HG03025 (cell line): Measurements from ENCODE around the gene ZNF831.

Experiments used
- ATAC-seq: cut with Tn5 transposase; IDR thresholded peaks from one replicate; pipeline ENCODE4 v1.9.1; 2021; ENCODE audit warnings: mild to moderate bottlenecking, moderate library complexity; ENCODE audit not compliant: unreplicated experiment, low FRiP score

Gene ZNF831

GRCh38 chr20:59163631-59164530 is at the start of gene ZNF831:
Gene ZNF831 (plus strand): TSS chr20:59163821. CDS start chr20:59191020, 27,199 bp downstream.
- no peak for ATAC-seq

GRCh38 chr20:59117526-59117925 is 46.1 kb upstream of the ZNF831 start:
- ATAC-seq, result no peak

GRCh38 chr20:59118855-59119254 is 44.8 kb upstream of the ZNF831 start:
- no peak for ATAC-seq

- no peak for ATAC-seq
These were observed 43.1 kb upstream of the ZNF831 start for GRCh38 chr20:59120491-59120890.

GRCh38 chr20:59120919-59121318 is 42.7 kb upstream of the ZNF831 start:
- no peak for ATAC-seq

- ATAC-seq, result no peak
These were observed 41.7 kb upstream of the ZNF831 start for GRCh38 chr20:59121714-59122565.

- ATAC-seq, result no peak
These were observed 41.1 kb upstream of the ZNF831 start for GRCh38 chr20:59122566-59122919.

GRCh38 chr20:59123011-59123677 is 40.5 kb upstream of the ZNF831 start:
- ATAC-seq, result no peak

GRCh38 chr20:59123678-59124255 is 39.9 kb upstream of the ZNF831 start:
- no peak for ATAC-seq

- no peak for ATAC-seq
These were observed 39.2 kb upstream of the ZNF831 start for GRCh38 chr20:59124296-59125029.

- ATAC-seq, result no peak
These were observed 38.3 kb upstream of the ZNF831 start for GRCh38 chr20:59125332-59125731.

GRCh38 chr20:59125836-59126235 is 37.8 kb upstream of the ZNF831 start:
- no peak for ATAC-seq

GRCh38 chr20:59127839-59128238 is 35.8 kb upstream of the ZNF831 start:
- ATAC-seq, result no peak

GRCh38 chr20:59131551-59132285 is 31.9 kb upstream of the ZNF831 start:
- ATAC-seq, result no peak

- no peak for ATAC-seq
These were observed 29.4 kb upstream of the ZNF831 start for GRCh38 chr20:59134182-59134581.

- ATAC-seq, result no peak
These were observed 28.5 kb upstream of the ZNF831 start for GRCh38 chr20:59135093-59135492.

- ATAC-seq, result no peak
These were observed 27.6 kb upstream of the ZNF831 start for GRCh38 chr20:59136027-59136426.

GRCh38 chr20:59137532-59137931 is 26.1 kb upstream of the ZNF831 start:
- ATAC-seq, result no peak

GRCh38 chr20:59138114-59138748 is 25.4 kb upstream of the ZNF831 start:
- ATAC-seq, result no peak
